C4-2B (cell line): Measurements from ENCODE around the gene FUT2.

Experiments
- H3K27ac ChIP-seq: fragments of 450-650 bp; 2 replicates; pipeline ENCODE4 v1.5.1; 2017
- ZFX ChIP-seq: fragments of 450-650 bp; IDR thresholded peaks from 2 replicates; pipeline ENCODE4 v1.6.1; 2017
- TF ChIP-seq, protein P1 (sequence below): fragments of 450-650 bp; conservative IDR thresholded peaks from 2 replicates; pipeline ENCODE4 v1.5.1; 2017; ENCODE audit warnings: mild to moderate bottlenecking

The FUT2 gene

DNA sequence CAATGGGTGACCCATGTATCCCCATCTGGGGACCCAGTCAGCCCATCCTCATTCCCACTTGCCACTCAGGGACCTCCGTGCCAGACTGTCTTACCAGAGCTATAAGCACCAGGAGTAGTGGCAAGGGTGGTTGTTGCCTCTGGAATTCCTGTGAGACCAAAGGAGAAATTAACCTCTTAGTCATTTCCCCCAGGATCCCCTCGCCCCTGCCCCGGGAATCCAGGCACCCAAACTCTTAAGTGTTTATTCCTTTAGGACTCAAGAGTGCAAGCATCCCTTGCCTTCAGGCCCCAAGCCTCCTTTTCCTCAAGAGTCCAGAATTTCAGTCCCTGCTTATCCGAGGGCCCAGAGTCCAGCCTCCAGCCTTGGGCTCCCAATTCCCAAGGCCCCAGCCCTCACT is 32.1 kb upstream of the FUT2 start:
- no peak overlapping the region for H3K27ac ChIP-seq
- TF ChIP-seq ZFX = no peak
- TF ChIP-seq, protein P1, sequence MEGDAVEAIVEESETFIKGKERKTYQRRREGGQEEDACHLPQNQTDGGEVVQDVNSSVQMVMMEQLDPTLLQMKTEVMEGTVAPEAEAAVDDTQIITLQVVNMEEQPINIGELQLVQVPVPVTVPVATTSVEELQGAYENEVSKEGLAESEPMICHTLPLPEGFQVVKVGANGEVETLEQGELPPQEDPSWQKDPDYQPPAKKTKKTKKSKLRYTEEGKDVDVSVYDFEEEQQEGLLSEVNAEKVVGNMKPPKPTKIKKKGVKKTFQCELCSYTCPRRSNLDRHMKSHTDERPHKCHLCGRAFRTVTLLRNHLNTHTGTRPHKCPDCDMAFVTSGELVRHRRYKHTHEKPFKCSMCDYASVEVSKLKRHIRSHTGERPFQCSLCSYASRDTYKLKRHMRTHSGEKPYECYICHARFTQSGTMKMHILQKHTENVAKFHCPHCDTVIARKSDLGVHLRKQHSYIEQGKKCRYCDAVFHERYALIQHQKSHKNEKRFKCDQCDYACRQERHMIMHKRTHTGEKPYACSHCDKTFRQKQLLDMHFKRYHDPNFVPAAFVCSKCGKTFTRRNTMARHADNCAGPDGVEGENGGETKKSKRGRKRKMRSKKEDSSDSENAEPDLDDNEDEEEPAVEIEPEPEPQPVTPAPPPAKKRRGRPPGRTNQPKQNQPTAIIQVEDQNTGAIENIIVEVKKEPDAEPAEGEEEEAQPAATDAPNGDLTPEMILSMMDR = no peak

DNA sequence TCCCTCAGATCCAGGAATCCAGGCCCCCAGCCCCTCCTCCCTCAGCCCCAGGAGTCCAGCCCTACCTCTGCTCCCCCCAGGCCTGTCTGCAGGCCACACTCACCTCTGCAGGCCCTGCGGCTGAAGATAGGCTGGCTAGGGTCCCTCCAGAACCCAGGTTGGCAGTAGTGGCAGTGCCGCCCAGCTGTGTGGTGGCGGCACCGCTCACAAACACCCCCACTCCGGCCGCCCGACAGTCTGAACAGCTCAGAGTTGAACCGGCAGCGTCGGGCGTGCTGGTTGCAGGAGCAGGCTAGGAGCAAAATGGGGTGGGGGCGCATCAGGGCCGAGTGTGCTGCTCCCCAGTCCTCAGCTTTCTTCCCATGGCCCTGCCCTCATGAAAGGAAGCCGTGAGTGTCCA is 31.3 kb upstream of the FUT2 start:
- H3K27ac ChIP-seq = no peak overlapping the region
- TF ChIP-seq ZFX = no peak
- TF ChIP-seq, protein P1 = no peak

DNA sequence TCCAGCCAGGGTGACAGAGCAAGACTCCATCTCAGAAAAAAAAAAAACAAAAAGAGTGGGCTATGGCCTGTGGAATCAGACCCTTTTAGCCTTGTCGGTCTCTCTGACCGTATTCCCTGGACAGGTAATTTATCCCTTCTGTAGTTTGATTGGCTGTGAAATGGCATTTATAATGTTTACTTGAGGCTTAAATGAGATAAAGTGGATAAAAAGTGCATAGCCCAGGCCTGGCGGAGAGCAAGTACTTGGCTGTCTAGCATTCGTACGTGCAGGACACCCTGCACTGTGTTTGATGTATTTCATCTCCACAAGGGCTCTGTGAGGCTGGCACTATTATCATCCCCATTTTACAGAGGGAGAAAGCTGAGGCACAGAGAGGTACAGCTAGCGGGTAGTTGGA is 30.0 kb upstream of the FUT2 start:
- TF ChIP-seq ZFX = no peak
- TF ChIP-seq, protein P1 = no peak
- no peak overlapping the region for H3K27ac ChIP-seq

GRCh38 chr19:48668332-48668731 is 27.4 kb upstream of the FUT2 start:
- H3K27ac ChIP-seq = no peak overlapping the region
- TF ChIP-seq, protein P1 = no peak
- no peak for TF ChIP-seq ZFX

DNA sequence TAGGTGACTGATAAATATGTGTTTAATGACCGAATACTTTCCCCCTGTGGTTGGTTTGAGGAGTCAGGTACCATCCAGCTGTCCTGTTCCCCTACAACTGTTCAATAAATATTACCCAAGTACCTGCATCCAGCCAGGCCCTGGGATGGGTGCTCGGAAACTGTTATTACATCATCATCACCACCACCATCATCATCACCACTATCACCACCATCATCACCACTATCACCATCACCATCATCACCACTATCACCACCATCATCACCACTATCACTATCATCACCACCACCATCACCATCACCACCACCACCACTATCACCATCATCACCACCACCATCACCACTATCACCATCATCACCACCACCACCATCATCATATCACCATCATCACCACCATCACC is 27.0 kb upstream of the FUT2 start:
- H3K27ac ChIP-seq = no peak overlapping the region
- TF ChIP-seq, protein P1 = no peak
- TF ChIP-seq ZFX = no peak

DNA sequence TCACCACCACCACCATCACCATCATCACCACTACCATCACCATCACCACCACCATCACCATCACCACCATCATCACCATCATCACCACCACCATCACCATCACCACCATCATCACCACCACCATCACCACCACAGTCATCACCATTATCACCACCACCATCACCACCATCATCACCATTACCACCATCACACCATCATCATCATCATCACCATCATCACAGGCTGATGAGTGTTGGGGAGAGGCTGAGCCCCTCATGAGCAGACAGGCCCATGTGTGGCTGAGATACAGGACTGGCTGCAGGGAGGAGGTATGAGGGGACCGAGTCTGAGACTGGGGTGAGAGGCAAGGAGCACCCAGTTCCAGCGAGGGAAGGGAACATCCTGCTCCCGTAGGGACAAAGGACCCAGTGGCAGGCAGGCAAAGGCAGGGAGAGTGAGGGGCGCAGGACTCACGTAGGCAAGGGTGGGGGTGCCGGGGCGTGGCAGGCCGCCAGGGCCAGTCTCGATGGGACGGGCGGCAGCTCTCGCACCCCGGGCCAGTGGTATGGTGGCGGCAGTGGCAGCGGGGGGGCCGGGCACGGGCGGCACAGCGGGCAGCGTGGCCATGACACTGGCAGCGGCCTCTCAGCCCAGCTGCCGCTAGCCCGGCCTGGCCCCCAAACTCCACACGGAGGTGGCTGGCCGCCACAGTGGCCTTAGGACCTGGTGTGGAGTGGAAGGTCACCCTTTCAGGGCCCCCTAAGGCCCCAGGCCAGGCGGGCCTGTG is 25.7 kb upstream of the FUT2 start:
- TF ChIP-seq, protein P1 = no peak
- TF ChIP-seq ZFX = no peak
- no peak overlapping the region for H3K27ac ChIP-seq

DNA sequence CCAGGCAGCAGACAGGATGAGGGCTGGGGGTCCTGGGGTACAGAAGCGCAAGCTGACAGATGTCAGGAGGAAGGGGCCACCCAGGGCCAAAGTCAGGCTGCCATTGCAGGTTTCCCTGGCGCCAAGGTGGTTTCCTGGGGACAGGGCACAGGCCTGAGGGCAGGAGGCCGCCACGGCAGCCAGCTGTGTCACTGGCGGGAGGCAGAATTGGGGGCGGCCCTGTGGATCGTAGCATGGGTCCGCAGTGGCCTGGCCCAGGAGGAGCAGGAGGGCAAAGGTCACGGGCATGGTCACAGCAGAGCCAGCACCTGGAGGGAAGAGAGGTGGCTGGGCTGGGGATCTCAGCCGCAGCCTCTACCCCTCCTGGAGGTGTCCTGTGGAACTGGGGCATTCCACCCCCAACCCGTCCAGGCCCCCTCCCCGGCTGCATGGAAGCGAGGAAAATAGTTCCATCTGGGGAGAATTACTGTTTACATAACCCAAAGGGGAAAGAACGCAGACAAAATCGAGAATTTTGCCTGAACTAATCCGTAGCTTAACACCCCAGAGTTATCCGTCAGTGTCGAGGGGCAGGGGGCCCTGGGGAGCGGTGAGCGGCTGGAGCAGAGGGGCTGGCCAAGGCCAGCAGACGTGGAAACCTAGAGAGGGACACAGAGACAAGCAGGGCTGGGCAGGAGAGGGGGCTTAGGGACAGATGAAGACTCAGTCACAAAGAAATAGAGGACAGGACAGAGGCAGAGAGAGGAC is 24.9 kb upstream of the FUT2 start:
- TF ChIP-seq, protein P1 = no peak
- no peak for TF ChIP-seq ZFX
- no peak overlapping the region for H3K27ac ChIP-seq
